CD14-positive monocyte (primary cell): Measurements from ENCODE around the gene LCA5L. TPM values are rescaled to one million over a fixed set of nuclear protein-coding genes. Genes with fewer than 3 reads are reported as not detected.

Experiments used
- DNase-seq, 3 donors: peaks; one replicate each; pipeline ENCODE4 v3.0.0-alpha.2; 2011 to 2022
- H2AFZ ChIP-seq: 2 replicates; pipeline ENCODE4 v1.6.0; 2012; ENCODE audit warnings: mild to moderate bottlenecking, low read depth, low read length, inconsistent platforms; ENCODE audit not compliant: insufficient read depth, poor library complexity, severe bottlenecking
- H3K27ac ChIP-seq, 2 donors: 1 replicate in 1 of 2; 2 replicates in 1 of 2; pipeline ENCODE4 v1.5.1; 2012 to 2013; ENCODE audit warnings: low read length in 2 of 2, control low read depth in 1 of 2, inconsistent platforms in 1 of 2, low read depth in 1 of 2, mild to moderate bottlenecking in 1 of 2
- H3K27me3 ChIP-seq, 2 donors: one replicate each; pipeline versions ENCODE4 v1.6.0 to v1.6.1; 2011 to 2013; ENCODE audit warnings: low read length in 2 of 2; ENCODE audit not compliant: control insufficient read depth in 2 of 2, insufficient read depth in 2 of 2
- H3K36me3 ChIP-seq, 2 donors: replicated peaks in 1 of 2; 1 replicate in 1 of 2; 2 replicates in 1 of 2; pipeline versions ENCODE4 v1.5.1 to v1.6.1; 2012 to 2013; ENCODE audit warnings: low read length in 2 of 2, control low read depth in 1 of 2, inconsistent platforms in 1 of 2, mild to moderate bottlenecking in 1 of 2; ENCODE audit not compliant: insufficient read depth in 2 of 2, control insufficient read depth in 1 of 2
- H3K4me1 ChIP-seq, 2 donors: 1 replicate in 1 of 2; 2 replicates in 1 of 2; pipeline versions ENCODE4 v1.5.1 to v1.6.1; 2012 to 2013; ENCODE audit warnings: low read length in 2 of 2, control low read depth in 1 of 2, inconsistent platforms in 1 of 2, mild to moderate bottlenecking in 1 of 2, moderate library complexity in 1 of 2; ENCODE audit not compliant: insufficient read depth in 2 of 2, control insufficient read depth in 1 of 2
- H3K4me2 ChIP-seq: replicated peaks from 2 replicates; pipeline ENCODE3; 2012; ENCODE audit warnings: low read length, moderate library complexity, mild to moderate bottlenecking; ENCODE audit not compliant: poor library complexity, severe bottlenecking; ENCODE audit errors: extremely low read depth
- H3K4me3 ChIP-seq, 3 experiments: fragments of 200-600 bp in 1 of 3; sonication (generic) in 1 of 3; replicated peaks in 1 of 3; 1 replicate in 2 of 3; 2 replicates in 1 of 3; pipeline ENCODE4 v1.5.1; 2011 to 2013; ENCODE audit warnings: low read length in 3 of 3, mild to moderate bottlenecking in 3 of 3, control low read depth in 2 of 3, low read depth in 2 of 3, inconsistent platforms in 1 of 3, moderate library complexity in 1 of 3
- H3K79me2 ChIP-seq: 2 replicates; pipeline ENCODE4 v1.6.0; 2012; ENCODE audit warnings: mild to moderate bottlenecking, control low read depth, inconsistent platforms, low read length, moderate library complexity; ENCODE audit not compliant: insufficient read depth
- H3K9ac ChIP-seq: 2 replicates; pipeline ENCODE4 v1.6.0; 2017; ENCODE audit warnings: low read length, mild to moderate bottlenecking; ENCODE audit not compliant: insufficient read depth, poor library complexity, severe bottlenecking
- H3K9me3 ChIP-seq, 2 donors: replicated peaks in 1 of 2; 1 replicate in 1 of 2; 2 replicates in 1 of 2; pipeline versions ENCODE4 v1.5.1 to v1.6.1; 2012 to 2013; ENCODE audit warnings: low read length in 2 of 2, control low read depth in 1 of 2; ENCODE audit not compliant: control insufficient read depth in 1 of 2, insufficient read depth in 1 of 2
- H4K20me1 ChIP-seq: 2 replicates; pipeline ENCODE4 v1.6.0; 2012; ENCODE audit warnings: mild to moderate bottlenecking, low read length, control low read depth, moderate library complexity; ENCODE audit not compliant: insufficient read depth
- H3K27ac Mint-ChIP-seq, 7 donors: one replicate each; pipeline ENCODE4 v1.8.0; 2020; ENCODE audit warnings: mild to moderate bottlenecking in 7 of 7, mixed read lengths in 7 of 7, moderate library complexity in 6 of 7, inconsistent platforms in 2 of 7
- H3K27me3 Mint-ChIP-seq, 3 donors: one replicate each; pipeline ENCODE4 v1.8.0; 2021 to 2022; ENCODE audit warnings: low read depth in 3 of 3, mild to moderate bottlenecking in 3 of 3, mixed read lengths in 3 of 3, moderate library complexity in 3 of 3, inconsistent platforms in 1 of 3
- H3K36me3 Mint-ChIP-seq, 2 donors: one replicate each; pipeline ENCODE4 v1.8.0; 2020; ENCODE audit warnings: mixed read lengths in 2 of 2, inconsistent platforms in 1 of 2, mild to moderate bottlenecking in 1 of 2
- H3K4me1 Mint-ChIP-seq: one replicate; pipeline ENCODE4 v1.8.0; 2020; ENCODE audit warnings: mild to moderate bottlenecking, mixed read lengths
- H3K4me3 Mint-ChIP-seq, 2 donors: one replicate each; pipeline ENCODE4 v1.8.0; 2020; ENCODE audit warnings: mild to moderate bottlenecking in 2 of 2, mixed read lengths in 2 of 2, moderate library complexity in 1 of 2
- H3K9me3 Mint-ChIP-seq, 7 donors: one replicate each; pipeline ENCODE4 v1.8.0; 2020 to 2022; ENCODE audit warnings: mixed read lengths in 7 of 7, mild to moderate bottlenecking in 6 of 7, moderate library complexity in 6 of 7, inconsistent platforms in 2 of 7
- CTCF ChIP-seq: fragments of 200-600 bp; IDR thresholded peaks from one replicate; pipeline ENCODE4 v1.8.0; 2022; ENCODE audit warnings: antibody characterized with exemption, mild to moderate bottlenecking
- WGBS: methylation state at CpG from one replicate; pipeline ENCODE4 v1.1.5; 2013; ENCODE audit warnings: missing lambda C conversion rate; ENCODE audit not compliant: insufficient coverage; 5-methylcytosine and 5-hydroxymethylcytosine counted together
- intact Hi-C, 2 donors: fragments of 100-400 bp; cut with micrococcal nuclease; formaldehyde crosslinking; loops; one replicate each; pipeline versions ENCODE4 v1.15.0 to v1.15.1; 2023
- polyA plus RNA-seq, 3 donors: library from polyadenylated mRNA; depleted of rRNA in 1 of 3; unstranded in 2 of 3; stranded (reverse) in 1 of 3; fragments of 300-500 nt in 2 of 3; fragments of >200 nt in 1 of 3; fragmentation: Illumina TruSeq in 2 of 3; gene quantifications; 1 replicate in 2 of 3; 2 replicates in 1 of 3; pipeline ENCODE4 v1.2.3, GENCODE V29; 2012 to 2021

LCA5L gene
- polyA plus RNA-seq, 3 donors = 0.12 TPM; not detected in 2

GRCh38 chr21:39472786-39473185, 27.2 kb upstream of the LCA5L start:
- TF ChIP-seq CTCF = no peak
- H3K27ac ChIP-seq = no peak overlapping the region
- H3K36me3 ChIP-seq = no peaks in the 10 kb centered on the region
- Mint-ChIP-seq H3K4me1 (no peaks in the 10 kb centered on the region), H3K4me3 (no peak overlapping the region), H3K27ac (no peak overlapping the region), H3K9me3 (peaks cover 0 to 6% (median 0%) of the 10 kb centered on the region in 7 donors), H3K36me3 (no peaks in the 10 kb centered on the region), H3K27me3 (peaks cover 0 to 3% (median 3%) of the 10 kb centered on the region in 3 donors)
- no peaks in the 10 kb centered on the region for H3K79me2 ChIP-seq
- intact Hi-C loops = no loop called here
- no peak for DNase-seq
- no peaks in the 10 kb centered on the region for H3K4me1 ChIP-seq
- 100% methylated on average over 1 of the region's 4 CpGs for WGBS
- no peak overlapping the region for H3K4me3 ChIP-seq
- no peaks in the 10 kb centered on the region for H3K27me3 ChIP-seq
- H3K4me2 ChIP-seq = no peak overlapping the region
- H4K20me1 ChIP-seq = no peaks in the 10 kb centered on the region
- H3K9ac ChIP-seq = no peak overlapping the region
- no peak overlapping the region for H2AFZ ChIP-seq
- no peaks in the 10 kb centered on the region for H3K9me3 ChIP-seq

- Histone ChIP-seq H3K27me3 (no peaks in the 10 kb centered on the region), H3K27ac (no peak overlapping the region), H3K4me3 (no peak overlapping the region), H2AFZ (no peak overlapping the region), H4K20me1 (no peaks in the 10 kb centered on the region), H3K9ac (no peak overlapping the region), H3K36me3 (no peaks in the 10 kb centered on the region), H3K4me2 (no peak overlapping the region), H3K4me1 (no peaks in the 10 kb centered on the region), H3K9me3 (no peaks in the 10 kb centered on the region), H3K79me2 (no peaks in the 10 kb centered on the region)
- TF ChIP-seq CTCF = no peak
- Mint-ChIP-seq H3K4me1 (no peaks in the 10 kb centered on the region), H3K36me3 (no peaks in the 10 kb centered on the region), H3K9me3 (peaks cover 0 to 6% (median 2%) of the 10 kb centered on the region in 7 donors), H3K4me3 (no peak overlapping the region), H3K27ac (no peak overlapping the region), H3K27me3 (peaks cover 0 to 5% (median 3%) of the 10 kb centered on the region in 3 donors)
- no CpG with 5 or more reads among the region's 3 CpGs for WGBS
- DNase-seq = no peak
- intact Hi-C loops = no loop called here
Measured at GRCh38 chr21:39471598-39471997, 26.0 kb upstream of the LCA5L start.
